Measurements from ENCODE around the gene INPP5K.
A peak's percentile ranks its signal among the peaks of the same experiment; 100 is the strongest.

The INPP5K gene

DNA sequence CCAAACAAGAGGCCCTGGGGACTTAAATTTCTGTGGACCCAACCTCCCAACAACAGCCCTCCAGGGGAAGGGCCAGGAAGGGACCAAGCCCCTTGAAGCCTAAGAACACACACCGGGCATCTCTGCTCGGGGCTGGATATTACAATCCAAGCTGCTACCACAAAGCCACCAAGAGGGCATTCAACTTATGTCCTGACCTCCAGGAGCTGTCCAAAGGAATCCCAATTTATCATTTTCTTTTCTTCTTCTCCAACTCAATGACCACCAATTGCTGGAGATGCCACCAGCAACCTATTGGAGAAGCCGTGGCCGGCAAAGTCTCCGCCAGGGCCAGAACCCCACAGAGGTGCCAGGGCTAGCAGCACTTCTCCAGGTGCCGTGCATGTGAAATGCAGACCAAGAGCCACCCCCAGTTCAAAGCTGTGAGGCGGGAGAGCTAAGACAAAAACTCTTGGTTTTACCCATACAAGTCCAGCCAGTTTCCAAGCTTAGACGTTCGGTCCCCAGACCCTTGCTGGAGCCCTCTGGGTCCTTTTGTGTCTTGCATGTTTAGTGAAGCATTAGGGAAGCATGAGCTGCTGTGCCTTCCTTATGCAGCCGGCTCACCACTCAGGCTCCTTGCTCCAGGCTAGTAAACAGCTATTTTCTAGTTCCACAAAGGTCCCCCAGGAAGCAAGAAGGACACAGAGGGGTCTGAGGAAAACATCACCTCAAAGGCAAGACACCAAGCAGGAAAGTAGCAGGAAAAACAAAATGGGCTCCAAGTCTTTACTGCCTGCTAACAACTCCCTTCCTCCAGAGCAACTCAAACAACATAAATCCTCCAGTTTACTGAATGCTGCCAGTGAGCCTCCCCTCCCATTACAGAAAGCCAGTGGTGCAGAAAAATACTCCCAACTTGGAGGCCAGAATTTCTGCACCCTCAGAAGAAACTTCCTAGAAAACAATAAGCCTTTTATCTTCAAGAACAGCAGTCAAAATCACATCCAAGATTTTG lies 42.9 kb upstream of the INPP5K start:
- no peak for TF ChIP-seq Cebpa-rat (IDR thresholded peaks at IDR 0.05)
- H3K27ac ChIP-seq, result no peak overlapping the region
- H3K36me3 ChIP-seq, result peaks cover 28% of the 10 kb centered on the region
- no peak overlapping the region for H3K4me3 ChIP-seq
- 0 out of 2 replicates have a peak overlapping the region, but pooled peaks have one; percentile 92 for H3K9ac ChIP-seq
- H3K9me3 ChIP-seq, result no peaks in the 10 kb centered on the region
- peaks cover 80% of the 10 kb centered on the region for H4K20me1 ChIP-seq
- H3K4me2 ChIP-seq, result peak overlapping the region; percentile 94
- peaks cover 71% of the 10 kb centered on the region for H3K4me1 ChIP-seq
- H3K27me3 ChIP-seq, result peaks cover 10% of the 10 kb centered on the region; the same call in 1 of the 2 replicates

DNA sequence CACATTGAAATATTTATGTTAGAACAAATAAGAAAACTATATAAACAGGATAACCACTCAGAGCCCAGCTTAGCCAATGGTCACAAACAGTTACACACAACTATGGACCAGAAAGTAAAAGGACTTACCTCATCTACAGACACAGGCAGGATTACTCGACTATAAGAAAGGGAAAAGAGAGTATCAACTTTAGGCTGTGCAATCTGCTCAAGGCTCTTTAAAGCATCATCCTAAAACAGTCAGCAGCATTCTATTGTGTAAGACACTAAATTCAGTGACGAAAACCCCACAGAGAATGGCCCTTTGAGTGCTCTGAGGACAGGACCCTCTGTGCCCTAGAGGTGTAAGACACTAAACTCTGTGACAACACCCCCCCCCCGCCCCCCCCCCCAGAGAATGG lies 42.0 kb upstream of the INPP5K start:
- peaks cover 37% of the 10 kb centered on the region for H3K36me3 ChIP-seq
- no peak overlapping the region for H3K4me3 ChIP-seq
- H3K9me3 ChIP-seq, result no peaks in the 10 kb centered on the region
- no peak overlapping the region for H3K9ac ChIP-seq
- TF ChIP-seq Cebpa-rat (IDR thresholded peaks at IDR 0.05), result no peak
- H4K20me1 ChIP-seq, result peaks cover 90% of the 10 kb centered on the region
- no peak overlapping the region for H3K4me2 ChIP-seq
- H3K27me3 ChIP-seq, result peaks cover under 1% of the 10 kb centered on the region; the same call in 1 of the 2 replicates
- no peak overlapping the region for H3K27ac ChIP-seq
- peaks cover 63% of the 10 kb centered on the region for H3K4me1 ChIP-seq

DNA sequence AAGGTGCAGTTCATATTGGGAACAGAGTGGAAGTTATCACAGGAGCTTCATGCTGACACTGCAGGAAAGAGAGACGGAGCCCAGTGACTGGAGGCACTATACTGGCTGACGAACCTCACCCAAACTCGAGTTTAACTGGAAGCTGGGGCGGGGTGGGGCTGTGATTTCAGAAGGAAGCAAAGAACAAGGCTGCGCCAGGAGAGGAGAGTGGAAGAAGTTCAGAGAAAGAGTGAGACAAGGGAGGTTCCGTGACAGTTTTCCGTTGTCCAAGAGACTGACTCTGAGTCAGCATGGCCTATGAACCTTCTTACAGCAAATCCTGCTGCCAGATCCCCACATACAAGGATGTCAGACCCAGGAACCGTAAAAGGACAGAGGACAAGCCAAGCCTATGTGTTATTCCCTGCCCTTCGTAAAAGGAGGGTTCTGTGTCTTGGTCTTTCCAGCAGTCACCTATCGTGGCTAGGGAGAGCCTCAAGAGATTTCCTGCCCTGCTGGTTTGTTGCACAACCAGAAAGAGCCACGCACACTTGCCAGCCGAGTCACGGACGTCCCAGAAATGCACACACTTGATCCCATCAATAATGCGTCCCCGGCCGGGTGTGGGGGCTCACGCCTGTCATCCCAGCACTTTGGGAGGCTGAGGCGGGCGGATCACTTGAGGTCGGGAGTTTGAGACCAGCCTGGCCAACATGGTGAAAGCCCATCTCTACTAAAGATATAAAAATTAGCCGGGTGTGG lies 41.1 kb upstream of the INPP5K start:
- Histone ChIP-seq H3K4me3 (no peak overlapping the region), H3K4me2 (no peak overlapping the region), H3K9ac (no peak overlapping the region), H3K4me1 (peaks cover 58% of the 10 kb centered on the region), H3K36me3 (peaks cover 46% of the 10 kb centered on the region), H4K20me1 (peaks cover 97% of the 10 kb centered on the region), H3K27me3 (no peaks in the 10 kb centered on the region), H3K9me3 (no peaks in the 10 kb centered on the region), H3K27ac (no peak overlapping the region)
- TF ChIP-seq Cebpa-rat (IDR thresholded peaks at IDR 0.05), result no peak

DNA sequence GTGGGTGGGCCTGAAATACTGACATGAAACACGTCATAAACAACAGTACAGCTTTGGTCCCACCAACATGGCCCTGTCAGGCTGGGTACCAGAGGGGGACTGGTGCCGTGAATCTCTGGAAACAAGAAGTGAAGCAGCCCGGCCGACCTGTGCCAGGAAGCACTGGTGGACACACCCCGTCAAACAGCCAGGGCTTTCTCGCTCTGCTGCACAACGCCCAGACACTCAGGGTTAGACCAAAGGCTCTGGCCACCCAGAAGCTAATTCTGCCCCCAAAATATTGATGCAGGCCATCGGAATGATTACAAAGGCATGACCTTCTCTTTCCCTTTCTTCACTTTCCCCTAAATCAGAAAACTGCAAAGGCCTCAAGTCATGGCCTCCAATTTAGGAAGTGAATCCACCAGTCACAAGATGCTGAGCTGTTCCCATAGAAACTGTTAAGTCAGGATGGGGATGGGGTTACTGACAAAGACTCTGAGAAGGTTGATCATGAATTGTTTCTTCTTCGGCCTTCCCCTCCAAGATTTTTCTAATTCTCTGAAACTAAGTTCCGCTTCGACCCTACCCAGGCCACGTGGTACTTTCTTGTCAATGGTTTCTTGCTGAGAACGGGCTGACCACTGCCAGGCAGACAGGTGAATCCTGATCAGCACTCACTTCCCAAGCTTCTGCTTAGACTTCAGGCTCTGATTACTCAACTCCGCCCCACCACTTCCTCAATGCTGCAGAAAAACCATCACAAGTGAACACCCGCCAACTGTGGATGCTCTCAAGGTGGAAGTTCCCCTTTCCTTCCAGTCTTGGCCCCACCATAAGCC lies 39.4 kb upstream of the INPP5K start:
- peak; percentile 34; the same call in 1 of the 2 replicates for TF ChIP-seq Cebpa-rat (IDR thresholded peaks at IDR 0.05)
- H3K27ac ChIP-seq, result no peak overlapping the region

DNA sequence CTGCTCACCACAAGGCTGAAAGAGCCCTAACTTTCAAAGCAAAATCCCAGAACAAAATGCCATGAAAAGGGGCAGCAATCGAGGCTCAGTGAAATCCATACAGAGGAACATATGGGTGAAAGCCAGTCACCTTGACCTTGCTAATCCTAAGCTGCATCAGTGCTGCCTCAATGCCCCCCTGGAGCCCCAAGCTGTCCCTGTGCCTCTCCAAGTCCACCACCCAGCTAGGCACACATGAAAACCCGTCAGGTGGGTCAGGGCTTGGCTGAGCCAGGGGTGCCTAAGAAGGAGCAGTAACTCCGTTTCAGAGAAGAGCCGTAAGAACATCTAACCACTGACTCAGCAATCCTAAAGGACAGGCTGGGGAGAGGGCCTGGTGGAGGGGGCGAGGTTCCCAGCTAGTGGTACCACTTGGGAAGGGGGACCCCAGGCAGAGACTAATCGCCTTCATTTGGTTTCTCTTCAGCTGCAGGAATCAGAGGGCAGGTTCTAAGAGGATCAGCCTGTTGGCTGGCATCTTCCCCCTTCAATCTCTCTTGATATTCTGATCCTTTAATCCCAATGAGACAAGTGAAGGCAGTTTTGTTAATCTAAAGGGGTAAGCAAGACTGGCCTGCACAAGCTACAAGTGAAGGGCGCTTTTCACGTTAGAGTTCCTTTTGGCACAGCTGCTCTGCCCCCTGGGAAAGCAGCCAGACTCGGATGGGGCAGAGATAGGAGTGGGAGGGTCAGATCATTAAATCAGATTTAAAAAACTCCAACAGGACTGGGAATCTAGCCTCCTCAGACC lies 38.5 kb upstream of the INPP5K start:
- peaks cover 78% of the 10 kb centered on the region for H4K20me1 ChIP-seq
- no peaks in the 10 kb centered on the region for H3K9me3 ChIP-seq
- TF ChIP-seq Cebpa-rat (IDR thresholded peaks at IDR 0.05), result no peak
- peaks cover 71% of the 10 kb centered on the region for H3K36me3 ChIP-seq
- no peak overlapping the region for H3K4me3 ChIP-seq
- H3K4me1 ChIP-seq, result peaks cover 41% of the 10 kb centered on the region
- peak overlapping the region; percentile 46; the same call in 1 of the 2 replicates for H3K9ac ChIP-seq
- H3K4me2 ChIP-seq, result peak overlapping the region; percentile 76
- no peaks in the 10 kb centered on the region for H3K27me3 ChIP-seq
- no peak overlapping the region; the same call in 1 of the 2 replicates for H3K27ac ChIP-seq

More for the DNA sequence above, 39.4 kb upstream of the INPP5K start:
- Histone ChIP-seq H4K20me1 (peaks cover 84% of the 10 kb centered on the region), H3K4me3 (no peak overlapping the region), H3K4me1 (peaks cover 50% of the 10 kb centered on the region), H3K36me3 (peaks cover 62% of the 10 kb centered on the region), H3K9me3 (no peaks in the 10 kb centered on the region), H3K27me3 (no peaks in the 10 kb centered on the region), H3K9ac (peak overlapping the region; percentile 46; the same call in 1 of the 2 replicates), H3K4me2 (peak overlapping the region; percentile 76)

DNA sequence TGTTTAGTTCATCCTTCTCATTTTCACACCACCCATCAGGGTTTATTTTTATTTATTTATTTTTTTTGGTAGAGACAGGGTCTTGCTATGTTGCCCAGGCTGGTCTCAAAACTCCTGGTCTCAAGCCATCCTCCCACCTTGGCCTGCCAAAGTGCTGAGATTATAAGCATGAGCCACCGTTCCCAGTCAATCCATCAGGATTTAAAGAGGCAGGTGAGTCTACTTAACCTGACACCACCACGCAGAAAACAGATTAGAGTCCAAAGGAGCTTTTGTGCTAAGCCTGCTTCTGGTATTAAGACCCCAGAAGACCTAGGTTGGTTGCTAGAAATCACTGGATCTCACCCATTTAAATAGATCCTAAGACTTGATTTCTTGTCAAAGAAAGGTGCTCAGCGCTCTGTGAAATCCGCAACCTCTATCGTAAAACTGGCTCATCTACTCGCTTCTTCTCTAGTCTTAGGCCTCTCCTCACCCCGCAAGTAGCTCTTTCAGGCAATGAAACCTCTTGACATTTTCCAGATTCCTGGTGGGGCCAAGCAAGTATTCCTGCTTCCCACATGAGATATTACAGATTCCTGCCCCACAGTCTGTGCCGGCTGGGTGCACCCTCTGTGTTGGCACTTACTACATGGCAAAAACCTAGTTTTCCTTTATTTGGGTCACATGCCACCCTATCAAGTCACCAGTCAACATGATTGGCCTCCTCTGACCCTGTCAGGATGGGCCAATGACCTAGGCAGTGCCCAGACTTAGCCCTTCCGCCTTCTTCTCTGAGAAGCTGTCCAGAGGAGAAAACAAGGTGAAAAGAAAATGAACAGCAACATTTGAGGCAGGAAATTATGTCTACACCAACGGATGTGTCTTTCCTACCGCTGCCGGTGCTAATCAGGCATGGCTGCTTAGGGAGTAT lies 37.2 kb upstream of the INPP5K start:
- Histone ChIP-seq H3K4me1 (peaks cover 30% of the 10 kb centered on the region), H3K4me2 (no peak overlapping the region), H4K20me1 (peaks cover 67% of the 10 kb centered on the region), H3K27ac (no peak overlapping the region), H3K9ac (no peak overlapping the region), H3K9me3 (no peaks in the 10 kb centered on the region), H3K4me3 (no peak overlapping the region), H3K36me3 (peaks cover 79% of the 10 kb centered on the region), H3K27me3 (no peaks in the 10 kb centered on the region)
- no peak for TF ChIP-seq Cebpa-rat (IDR thresholded peaks at IDR 0.05)

DNA sequence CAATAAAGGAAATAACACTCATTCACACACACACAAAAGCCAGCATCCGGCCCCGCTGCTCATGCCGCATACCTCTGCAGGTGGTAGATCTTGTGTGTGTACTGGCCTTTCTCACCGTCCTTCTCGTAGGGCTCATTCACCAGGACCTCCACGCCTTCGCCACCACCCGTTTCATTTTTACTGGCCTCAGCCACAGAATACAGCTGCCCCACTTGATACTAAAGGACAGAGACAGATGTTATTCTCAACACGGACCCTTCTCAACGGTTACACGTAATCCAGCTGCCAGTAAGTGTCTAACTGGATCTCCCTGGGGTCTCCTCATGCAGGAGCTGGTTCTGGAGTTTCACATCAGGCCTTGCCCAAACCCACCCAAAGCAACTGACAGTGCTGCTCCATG lies 36.5 kb upstream of the INPP5K start:
- H3K36me3 ChIP-seq, result peaks cover 84% of the 10 kb centered on the region
- H3K4me1 ChIP-seq, result peaks cover 30% of the 10 kb centered on the region
- no peak for TF ChIP-seq Cebpa-rat (IDR thresholded peaks at IDR 0.05)
- H3K27me3 ChIP-seq, result no peaks in the 10 kb centered on the region
- peaks cover 68% of the 10 kb centered on the region for H4K20me1 ChIP-seq
- no peaks in the 10 kb centered on the region for H3K9me3 ChIP-seq
- no peak overlapping the region for H3K27ac ChIP-seq
- H3K4me2 ChIP-seq, result no peak overlapping the region
- H3K4me3 ChIP-seq, result no peak overlapping the region
- H3K9ac ChIP-seq, result no peak overlapping the region

DNA sequence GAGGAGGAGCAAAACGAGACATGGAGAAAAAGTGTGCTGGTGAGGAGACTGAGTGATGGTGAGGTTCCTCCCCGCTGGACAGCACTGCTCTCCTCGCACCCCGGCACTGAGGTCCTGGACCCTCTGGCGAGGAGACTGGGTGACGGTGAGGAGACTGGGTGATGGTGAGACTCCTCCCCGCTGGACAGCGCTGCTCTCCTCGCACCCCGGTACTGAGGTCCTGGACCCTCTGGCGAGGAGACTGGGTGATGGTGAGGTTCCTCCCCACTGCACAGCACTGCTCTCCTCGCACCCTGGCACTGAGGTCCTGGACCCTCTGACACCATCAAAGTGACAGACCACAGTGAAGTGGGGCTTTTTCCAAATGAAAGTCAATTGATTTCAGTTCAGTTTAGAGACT lies 35.3 kb upstream of the INPP5K start:
- peaks cover 84% of the 10 kb centered on the region for H3K36me3 ChIP-seq
- no peaks in the 10 kb centered on the region for H3K9me3 ChIP-seq
- H3K9ac ChIP-seq, result no peak overlapping the region
- no peak overlapping the region for H3K27ac ChIP-seq
- H3K4me2 ChIP-seq, result no peak overlapping the region
- H3K4me3 ChIP-seq, result no peak overlapping the region
- TF ChIP-seq Cebpa-rat (IDR thresholded peaks at IDR 0.05), result no peak
- peaks cover 56% of the 10 kb centered on the region for H4K20me1 ChIP-seq
- H3K27me3 ChIP-seq, result no peaks in the 10 kb centered on the region
- H3K4me1 ChIP-seq, result peaks cover 25% of the 10 kb centered on the region
